ENCODE results near the gene DRC7.
A peak's percentile ranks its signal among the peaks of the same experiment; 100 is the strongest.
"Not testable (repeated sequence)": the region's sequence is repeated elsewhere in the genome, so short reads cannot be mapped to it uniquely, and the experiment has no call there.

Gene DRC7

DNA sequence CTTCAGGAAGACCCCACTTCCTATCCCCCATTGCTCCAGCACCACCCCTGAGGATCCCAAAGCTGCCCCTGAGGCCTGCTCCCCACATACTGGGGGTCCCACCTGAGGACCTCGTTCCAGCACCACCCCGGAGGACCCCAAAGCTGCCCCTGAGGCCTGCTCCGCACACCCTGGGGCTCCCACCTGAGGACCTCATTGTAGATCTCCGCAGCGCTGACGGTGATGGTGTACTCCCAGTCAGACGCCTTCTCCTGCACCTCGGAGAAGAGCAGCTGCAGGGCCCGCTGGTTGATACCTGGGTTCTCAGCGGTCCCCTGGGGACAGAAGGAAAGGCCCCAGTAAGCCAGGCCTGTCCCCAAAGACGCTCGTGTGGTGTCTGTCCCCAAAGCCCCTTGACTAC is 67.4 kb downstream of the DRC7 start:
- no peak for DNase-seq

DNA sequence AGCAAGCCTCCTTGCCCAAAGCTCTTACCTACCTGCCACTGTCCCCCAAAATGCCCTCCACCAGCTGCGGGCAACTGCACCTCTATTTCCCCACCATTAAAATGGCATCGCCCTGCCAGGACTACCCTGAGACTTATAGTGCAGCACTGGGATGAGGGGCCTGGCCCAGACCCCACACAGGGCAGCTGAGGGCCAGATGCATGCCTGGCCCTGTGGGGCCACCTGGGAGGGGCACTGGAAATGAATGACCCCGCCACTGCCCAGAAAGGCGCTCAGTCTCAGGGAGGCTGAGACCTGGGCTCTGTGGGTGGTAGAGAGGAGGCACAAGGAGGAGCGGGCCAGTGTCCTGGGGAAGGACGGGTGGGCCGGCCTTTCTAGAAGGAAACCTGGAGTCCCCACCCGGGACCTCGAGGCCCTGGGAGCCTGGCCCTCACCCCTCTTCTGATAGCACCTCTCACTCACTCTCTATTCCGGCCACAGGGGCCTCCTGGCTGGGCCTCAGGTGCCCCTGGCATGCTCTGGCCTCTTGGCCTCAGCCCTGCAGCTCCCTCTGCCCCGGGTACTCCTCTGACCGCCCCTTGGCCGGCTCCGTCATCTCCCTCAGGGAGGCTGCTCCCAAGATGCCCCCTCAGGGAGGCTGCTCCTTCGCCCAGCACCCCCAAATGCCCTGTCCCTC is 67.9 kb downstream of the DRC7 start:
- no peak for DNase-seq

DNA sequence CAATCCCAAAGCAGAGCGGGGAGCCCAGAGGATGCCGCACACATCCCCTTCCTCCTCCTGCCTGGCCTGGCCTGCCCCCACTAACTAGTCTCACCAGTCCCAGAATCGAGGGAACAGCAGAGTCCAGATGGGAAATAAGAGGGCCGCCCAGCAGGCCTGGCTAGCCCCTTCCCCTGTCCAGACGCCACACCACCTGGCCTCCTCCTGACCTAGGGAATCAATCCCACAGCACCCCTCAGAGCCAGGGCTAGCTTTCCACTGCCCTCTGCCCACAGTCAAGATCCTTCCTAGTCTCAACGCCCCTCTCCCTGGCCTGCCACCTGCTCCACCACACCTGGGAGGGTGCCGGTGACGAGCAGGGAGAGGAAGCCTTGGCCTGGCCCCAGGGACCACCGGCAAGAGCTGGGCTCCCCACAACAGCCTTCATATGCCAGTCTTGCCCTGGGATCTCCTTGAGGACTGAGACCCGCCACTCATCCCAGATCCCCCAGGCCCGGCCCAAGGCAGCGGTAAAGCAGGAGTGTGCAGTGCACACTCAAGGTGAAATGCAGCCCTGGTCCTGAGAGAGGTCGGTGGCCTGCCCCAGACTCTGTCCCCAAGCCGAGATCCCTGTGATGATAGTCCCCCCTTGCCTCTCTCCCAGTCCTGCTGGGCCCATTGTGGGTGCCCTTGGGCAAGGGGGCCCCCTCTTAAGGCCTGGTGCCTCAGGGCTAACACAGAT is 68.8 kb downstream of the DRC7 start:
- DNase-seq = no peak

DNA sequence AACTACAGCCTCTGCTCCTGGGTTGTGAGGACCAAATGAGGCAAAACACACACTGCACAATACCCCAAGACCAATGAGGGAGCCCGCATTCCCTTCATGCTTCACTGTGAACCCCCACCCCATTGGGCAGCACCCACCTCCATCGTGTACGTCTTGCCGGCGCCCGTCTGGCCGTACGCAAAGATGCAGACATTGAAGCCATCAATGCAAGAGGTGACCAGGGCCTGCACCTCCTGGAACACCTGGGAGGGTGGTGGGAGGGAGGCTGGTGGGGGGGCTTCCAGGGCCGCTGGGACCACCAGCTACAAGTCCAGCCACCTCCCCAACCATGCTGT is 69.4 kb downstream of the DRC7 start:
- DNase-seq = no peak

DNA sequence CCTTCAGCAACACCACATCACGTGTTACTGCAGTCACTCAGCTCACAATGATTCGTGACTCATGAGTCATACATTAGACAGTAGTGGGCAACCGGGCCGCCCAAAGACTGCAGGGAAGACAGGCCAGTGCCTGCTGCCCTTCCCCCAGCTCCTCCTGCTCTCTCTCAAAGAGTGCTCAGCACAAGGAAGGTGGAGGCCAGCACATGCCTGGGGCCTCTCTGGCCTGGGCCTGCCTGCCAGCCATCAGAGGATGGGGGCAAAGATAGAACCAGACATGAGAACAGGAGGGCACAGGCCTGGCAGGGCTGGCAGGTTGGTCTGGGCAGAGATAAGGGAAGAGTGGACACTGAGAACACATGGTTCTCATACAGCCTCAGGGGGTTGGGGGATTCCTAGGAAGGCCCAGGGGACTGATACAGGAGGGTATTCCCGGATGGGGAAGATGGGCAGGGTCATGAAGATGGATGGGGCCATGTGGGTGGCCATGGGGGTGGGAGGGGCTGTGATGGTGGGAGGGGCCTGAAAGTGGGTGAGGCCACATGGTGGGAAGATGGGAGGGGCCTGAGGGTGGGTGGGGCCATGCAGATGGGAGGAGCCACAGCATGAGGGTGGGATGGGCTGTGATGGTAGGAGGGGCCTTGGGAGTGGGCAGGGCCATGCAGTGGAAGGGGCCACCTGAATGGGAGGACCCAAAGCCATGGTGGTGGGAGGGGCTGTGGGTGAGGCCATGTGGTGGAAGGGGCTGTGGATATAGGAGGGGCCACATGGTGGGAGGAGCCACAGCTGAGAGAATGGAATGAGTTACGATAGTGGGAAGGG is 69.9 kb downstream of the DRC7 start:
- DNase-seq = peak in 6 of 51 donors; percentile 4 to 60 (median 26)

DNA sequence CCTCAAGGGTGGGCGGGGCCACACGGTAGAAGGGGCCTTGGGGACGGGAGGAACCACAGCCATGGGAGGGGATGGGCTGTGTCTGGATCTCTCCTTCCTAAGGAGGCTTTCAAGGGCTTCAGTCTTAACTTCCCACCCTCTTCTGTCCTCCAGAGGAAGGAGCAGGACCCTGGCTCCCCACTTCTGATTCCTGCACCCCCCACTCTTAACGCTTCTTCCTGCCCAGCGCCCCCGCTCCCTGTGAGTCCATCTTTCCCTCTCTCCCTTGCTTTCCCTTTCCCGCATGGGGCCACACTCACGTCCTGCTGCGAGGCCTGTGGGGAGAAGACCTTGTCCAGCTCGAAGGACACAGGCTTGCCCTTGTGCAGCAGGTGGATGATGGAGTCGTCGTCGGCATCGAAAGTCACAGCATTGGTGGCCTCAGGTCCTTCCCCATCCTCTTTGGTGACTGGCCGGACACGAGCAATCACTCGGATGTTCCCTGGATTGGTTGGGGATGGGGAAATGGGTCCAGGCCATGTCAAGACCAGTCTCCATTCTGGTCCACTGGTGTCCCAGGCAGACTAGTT is 70.6 kb downstream of the DRC7 start:
- no peak for DNase-seq

DNA sequence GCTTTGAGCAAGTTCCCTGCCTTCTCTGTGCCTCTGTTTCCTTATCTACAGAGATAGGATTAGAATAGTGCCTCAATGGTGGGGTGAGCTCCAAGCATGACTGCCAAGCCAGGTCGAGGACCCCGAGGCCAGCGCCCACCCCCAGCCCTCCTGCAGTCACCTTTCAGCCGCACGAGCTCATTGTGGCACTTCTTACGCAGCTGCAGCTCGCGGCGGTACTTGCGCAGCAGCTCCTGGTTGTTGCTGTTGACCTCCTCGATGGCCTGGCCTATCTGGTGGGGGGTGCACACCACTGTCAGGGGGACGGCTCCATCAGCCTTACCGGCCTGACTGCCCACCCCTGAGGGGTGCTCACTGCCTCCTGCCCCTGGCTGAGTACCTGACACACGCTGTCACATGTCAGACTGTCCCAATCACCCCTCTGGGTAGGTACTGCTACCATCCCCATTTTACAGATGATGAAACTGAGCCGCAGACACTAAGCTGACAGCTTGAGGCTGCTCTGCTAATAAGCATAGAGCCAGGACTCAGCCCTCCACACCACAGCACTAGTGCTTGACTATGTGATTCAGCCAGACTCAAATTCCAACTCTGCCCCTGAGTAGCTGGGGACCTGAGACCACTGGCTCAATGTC is 72.2 kb downstream of the DRC7 start:
- no peak for DNase-seq

DNA sequence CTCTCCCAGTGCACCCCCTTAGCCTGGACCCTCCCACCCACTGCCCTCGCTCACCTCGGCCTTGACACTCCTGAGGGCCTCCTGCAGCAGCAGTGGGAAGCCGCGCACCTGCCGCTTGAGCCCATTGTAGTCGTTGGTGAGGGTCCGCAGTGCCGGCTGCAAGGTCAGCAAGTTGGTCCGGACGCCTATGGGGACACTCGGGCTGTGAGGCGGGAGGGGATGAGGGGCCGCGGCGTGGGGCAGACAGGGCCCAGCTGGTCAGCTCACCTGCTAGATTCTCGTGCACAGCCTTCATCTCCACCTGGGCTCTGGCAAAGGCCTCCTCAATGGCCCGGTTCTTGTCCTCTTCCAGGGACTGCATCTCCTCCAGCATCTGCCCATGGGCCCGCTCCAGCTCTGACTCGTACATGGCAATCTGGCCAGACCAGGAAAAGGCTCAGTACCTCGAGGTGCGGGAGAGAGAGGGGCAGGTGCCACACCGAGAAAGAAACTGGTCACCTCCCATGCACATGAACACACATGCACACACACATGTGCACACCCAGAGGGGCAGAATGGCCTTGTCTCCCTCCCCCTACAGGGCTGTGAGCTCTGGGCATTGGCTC is 75.0 kb downstream of the DRC7 start:
- no peak for DNase-seq

DNA sequence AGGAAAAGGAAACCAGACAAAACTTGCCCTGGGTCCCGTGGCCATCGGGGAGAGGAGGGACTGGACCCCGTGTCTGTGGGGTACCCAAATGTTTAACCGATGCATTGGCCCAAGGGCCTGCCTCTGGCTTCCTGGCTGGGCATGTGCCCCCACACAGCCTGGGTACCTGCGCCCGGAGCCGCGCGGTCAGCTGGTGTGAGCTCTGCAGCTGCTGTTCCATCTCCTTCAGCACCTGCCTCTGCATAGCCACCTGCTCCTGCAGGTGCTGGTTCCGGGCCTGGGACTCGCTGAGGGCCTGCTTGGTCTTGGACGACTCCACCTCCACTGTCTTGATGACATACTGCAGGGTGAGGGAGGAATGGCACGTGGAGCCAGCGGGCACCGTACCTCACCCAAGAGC is 75.8 kb downstream of the DRC7 start:
- DNase-seq = no peak

DNA sequence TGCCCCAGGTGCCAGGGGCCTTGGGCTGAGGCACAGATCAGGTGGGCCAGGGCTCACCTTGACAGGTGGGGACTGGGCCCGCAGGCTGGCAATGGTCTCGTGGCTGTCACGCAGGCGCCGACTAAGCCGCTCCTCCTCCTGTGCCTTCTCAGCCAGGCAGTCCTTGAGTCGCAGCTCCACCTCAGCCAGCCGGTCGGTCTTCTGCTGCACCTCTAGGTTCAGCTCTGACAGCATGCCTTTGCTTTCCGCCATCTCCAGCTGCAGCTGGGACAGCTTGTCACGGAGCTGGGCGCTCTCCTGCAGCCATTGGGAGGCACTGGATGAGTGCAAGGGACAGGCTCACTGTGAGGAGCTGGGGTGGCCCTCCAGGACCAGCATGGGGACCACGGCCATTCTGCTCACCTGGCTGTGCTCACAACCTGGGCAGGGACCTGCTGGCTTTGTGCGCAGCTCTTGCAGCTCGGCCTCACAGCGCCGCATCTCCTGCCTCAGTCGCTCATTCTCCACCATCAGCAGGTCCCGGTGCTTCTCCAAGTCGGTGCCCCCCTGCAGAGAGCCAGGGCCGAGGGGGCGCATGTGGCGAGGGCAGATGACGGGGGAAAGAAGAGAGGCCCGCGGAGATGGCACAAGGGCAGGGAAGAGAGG is 76.7 kb downstream of the DRC7 start:
- no peak for DNase-seq

DNA sequence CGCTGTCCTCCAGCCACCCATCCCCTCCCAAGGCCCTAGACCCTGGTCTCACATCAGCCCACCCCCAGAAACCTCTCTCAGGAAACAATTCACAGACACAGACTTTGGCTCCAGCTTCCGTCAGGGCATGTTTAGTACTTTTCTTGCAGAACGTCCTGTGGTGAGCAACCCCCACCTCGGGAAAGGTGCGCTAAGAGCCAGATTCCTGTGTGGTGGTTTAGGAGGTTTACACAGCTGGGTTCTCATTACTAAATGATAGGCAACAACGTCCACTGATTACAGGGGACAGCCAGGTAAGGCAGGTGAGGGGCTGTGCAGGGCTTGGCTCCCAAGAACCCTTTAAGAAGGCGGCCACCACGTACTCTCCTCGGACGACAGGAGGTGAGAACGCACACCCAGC is 78.4 kb downstream of the DRC7 start:
- no peak for DNase-seq

DNA sequence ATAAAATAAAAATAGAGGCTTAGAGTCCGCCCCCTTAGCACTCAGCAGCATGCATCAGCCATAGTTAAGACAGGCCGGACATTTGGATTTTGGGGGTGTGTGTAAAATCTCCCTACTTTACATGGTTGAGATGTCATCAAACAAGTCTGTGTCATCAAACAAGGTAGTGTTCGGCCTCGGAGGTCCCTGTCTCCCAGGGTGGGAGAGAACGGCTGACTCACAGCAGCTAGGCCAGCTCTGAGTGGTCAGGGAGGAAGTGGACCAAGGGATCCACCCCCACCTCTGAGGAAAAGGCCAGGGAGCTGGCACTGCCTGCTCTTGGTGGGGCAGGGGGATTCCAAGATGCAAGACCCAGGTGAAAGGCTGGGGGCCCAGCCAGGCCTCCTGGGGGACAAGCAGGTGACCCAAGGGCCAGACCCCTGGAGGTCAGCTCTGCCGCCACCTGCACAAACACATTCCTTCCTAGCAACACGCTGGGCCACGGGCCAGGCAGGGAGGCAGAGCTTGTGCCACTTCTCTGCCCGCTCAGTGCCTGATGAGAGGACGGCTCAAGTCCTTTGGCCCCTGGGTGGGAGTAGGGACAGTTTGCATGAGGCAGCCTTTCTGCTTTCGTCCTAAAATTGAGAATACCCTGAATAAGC is 79.2 kb downstream of the DRC7 start:
- peak in 2 of 51 donors; percentile 24 to 30 for DNase-seq

DNA sequence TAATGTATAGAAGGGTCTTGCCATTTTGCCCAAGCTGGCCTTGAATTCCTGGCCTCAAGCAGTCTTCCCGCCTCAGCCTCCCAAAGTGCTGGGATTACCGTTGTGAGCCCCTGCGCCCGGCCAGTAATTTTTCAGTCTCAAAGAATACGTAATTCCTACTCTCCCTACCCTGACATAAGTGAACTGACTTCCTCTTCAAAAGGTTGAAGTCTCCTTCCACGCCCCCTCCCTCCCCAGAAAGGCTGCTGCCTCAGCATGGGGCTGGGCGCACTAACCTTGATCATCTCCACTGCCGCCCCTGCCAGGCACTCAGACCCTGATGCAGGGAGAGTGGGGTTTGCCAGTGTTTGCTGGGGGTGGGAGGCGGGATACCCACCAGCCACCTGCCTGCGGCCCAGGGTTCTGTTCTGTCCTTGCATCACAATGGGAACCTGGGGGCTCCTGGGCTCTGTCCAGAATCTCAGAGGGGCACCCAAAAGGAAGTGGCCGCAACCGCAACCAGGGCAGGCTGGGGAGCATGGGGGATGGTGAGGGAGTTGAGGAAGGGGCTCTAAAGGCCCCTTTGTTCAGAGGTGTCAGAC is 80.2 kb downstream of the DRC7 start:
- DNase-seq = no peak

DNA sequence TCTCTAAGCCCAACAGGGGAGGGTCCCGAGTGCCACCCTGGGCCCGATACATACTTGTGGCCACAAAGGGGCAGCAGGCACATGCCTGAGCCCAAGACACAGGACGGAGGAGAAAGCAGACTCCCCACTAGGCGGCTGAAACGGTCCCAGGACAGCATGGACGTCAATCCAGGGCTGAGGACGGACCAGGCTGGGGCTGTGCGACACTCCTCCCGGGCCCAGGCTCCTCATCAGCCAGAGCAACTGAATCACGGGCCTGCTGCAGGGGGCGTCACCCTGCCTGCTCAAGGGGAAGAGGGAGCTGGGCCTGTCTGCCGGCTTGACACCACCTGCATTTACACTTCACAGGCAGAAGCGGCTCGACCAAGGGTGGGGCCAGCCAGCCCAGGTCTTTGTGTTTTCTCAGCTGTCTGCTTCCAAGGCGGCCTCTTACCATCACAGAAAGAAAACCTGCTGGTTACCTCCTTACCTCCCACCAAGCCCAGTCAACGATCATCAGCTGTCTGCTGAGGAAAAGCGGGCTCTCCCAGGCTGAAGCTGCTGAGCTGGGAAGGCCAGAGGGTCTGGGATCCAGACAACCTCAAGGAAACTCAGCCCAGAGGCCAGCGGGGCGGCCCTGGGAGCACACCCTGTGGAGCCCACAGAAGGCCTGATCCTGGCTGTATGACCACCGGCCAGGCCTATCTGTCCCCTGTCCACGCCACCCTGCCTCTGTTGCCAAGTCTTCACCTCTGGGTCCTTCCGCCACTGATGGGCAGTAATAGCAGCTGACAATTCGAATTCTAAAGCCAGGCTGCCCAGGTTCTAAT is 81.3 kb downstream of the DRC7 start:
- DNase-seq = peak in 27 of 51 donors; percentile 17 to 71 (median 50)

DNA sequence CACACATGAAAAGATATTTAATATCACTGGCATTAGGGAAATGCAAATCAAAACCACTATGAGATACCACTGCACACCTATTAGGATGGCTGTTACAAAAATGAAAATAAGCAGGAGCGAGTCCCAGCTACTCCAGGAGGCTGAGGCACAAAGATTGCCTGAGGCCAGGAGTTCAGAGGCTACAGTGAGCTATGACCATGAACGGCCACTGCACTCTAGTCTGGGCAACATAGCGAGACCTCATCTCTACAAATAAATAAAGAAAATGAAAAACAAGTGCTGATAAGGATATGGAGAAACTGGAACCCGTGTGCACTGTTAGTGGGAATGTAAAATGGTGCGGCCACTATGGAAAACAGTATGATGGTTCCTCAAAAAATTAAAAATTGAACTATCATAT is 84.1 kb downstream of the DRC7 start:
- no peak for DNase-seq

DNA sequence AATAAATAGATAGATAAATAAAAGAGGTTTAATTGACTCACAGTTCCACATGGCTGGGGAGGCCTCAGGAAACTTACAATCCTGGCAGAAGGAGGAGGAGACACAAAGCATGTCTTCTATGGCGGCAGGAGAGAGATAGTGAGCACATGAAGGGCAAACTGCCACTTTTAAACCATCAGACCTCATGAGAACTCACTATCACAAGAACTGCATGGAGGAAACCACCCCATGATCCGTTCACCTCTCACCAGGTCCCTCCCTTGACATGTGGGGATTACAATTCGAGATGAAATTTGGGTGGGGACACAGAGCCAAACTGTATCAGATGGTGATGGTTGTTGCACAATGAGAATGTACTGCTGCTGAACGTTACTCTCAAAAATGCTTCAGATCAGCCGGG is 85.2 kb downstream of the DRC7 start:
- not testable (repeated sequence) for DNase-seq

DNA sequence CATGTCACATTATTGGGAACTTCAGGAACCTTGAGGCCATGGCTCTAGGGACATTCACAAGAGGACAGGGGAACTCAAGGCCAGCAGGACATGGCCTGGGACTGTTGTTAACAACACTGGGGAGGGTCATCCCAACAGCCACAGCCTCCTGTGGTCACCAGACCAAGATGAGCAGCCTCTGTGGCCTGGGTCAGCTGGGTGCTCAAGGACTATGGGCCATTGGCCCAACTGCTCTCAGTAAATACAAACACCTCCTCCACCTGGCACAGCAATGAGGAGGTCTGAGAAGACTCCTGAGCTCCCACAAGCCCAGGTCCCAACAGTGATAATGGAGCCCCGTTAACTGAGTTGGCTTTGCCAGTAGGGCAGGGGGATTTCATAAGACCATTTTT is 86.7 kb downstream of the DRC7 start:
- no peak for DNase-seq
